Left lung (tissue), 10 donors: ENCODE data around the gene NEIL3. TPM values are rescaled to one million over a fixed set of nuclear protein-coding genes. Genes with fewer than 3 reads are reported as not detected.
"Not testable (repeated sequence)": the region's sequence is repeated elsewhere in the genome, so short reads cannot be mapped to it uniquely, and the experiment has no call there.

Source experiments
- ATAC-seq: fragments of 200-7000 bp; cut with Tn5 transposase; one replicate; pipeline ENCODE4 v1.9.1; 2020; ENCODE audit warnings: moderate library complexity
- DNase-seq, 4 donors: peaks; one replicate each; pipeline ENCODE4 v3.0.0-alpha.2; 2013 to 2020
- H3K27ac ChIP-seq, 2 donors: fragments of 200-600 bp; sonication (generic) in 1 of 2; one replicate each; pipeline versions ENCODE4 v1.5.0 to v1.8.0; 2020 to 2021
- H3K27me3 ChIP-seq, 2 donors: fragments of 200-600 bp; sonication (generic) in 1 of 2; one replicate each; pipeline versions ENCODE4 v1.5.0 to v1.8.0; 2020 to 2021
- H3K36me3 ChIP-seq, 2 donors: fragments of 200-600 bp; sonication (generic) in 1 of 2; one replicate each; pipeline versions ENCODE4 v1.5.0 to v1.8.0; 2020 to 2021
- H3K4me1 ChIP-seq, 2 donors: fragments of 200-600 bp; one replicate each; pipeline ENCODE4 v1.8.0; 2021
- H3K4me3 ChIP-seq, 2 donors: fragments of 200-600 bp; sonication (generic) in 1 of 2; one replicate each; pipeline versions ENCODE4 v1.5.0 to v1.8.0; 2020 to 2021; ENCODE audit warnings: mild to moderate bottlenecking in 1 of 2
- H3K9me3 ChIP-seq, 2 donors: fragments of 200-600 bp; sonication (generic) in 1 of 2; one replicate each; pipeline versions ENCODE4 v1.5.0 to v1.8.0; 2020 to 2021
- intact Hi-C, 2 donors: fragments of 100-400 bp; cut with DNase I; formaldehyde crosslinking; loops; one replicate each; pipeline versions ENCODE4 v1.11.2 to v1.14.2; 2022
- polyA plus RNA-seq, 6 donors: library from polyadenylated mRNA; unstranded; fragments of 120-200 nt; gene quantifications; one replicate each; pipeline ENCODE4 v1.2.1, GENCODE V29; 2013; ENCODE audit not compliant: insufficient read length in 6 of 6
- total RNA-seq, 2 donors: library from RNA; stranded (reverse); fragmentation: NEBNext Ultra II Directional; extraction: Animal tissue kit (Norgen Biotek cat#: 25700); gene quantifications; one replicate each; pipeline ENCODE4 v1.2.1, GENCODE V29; 2021
- TF ChIP-seq, protein P1 (sequence below), 2 donors: fragments of 200-600 bp; sonication (generic) in 1 of 2; IDR thresholded peaks; one replicate each; pipeline versions ENCODE4 v1.5.0 to v1.8.0; 2021; ENCODE audit warnings: antibody characterized with exemption in 2 of 2
- donor health status: DM: no; HTN: yes; CAD: no.
- donor health status: DM: no; HTN: no; CAD: no.

Gene NEIL3
- total and polyA plus RNA-seq, 8 donors, result 2.2 to 12.5 (median 5.5) TPM

DNA sequence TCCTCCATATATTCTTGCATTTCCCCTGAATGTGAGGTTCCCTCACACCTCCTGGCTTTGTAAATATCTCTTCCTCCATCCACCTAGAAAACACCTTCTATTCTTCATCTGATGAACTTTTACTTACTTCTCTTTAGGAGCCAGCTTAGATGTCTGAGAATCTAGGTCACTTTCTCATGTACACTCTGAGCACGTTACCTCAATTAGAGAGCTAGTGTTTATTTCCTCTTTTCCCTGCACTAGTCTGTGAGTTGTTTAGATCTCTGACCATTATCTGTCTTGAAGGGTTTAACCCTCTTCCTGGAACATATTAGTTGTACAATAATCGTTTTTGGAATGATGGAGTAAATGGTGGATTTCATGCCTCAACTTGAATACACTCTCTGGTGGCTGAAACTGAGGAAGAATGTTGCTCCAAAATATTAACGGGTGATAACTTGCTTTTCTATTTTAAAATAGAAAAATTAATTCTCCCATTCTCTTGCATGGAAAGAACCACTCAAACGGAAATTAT lies 8.5 kb upstream of the NEIL3 start:
- no peaks in the 10 kb centered on the region for H3K4me1 ChIP-seq
- TF ChIP-seq, protein P1, sequence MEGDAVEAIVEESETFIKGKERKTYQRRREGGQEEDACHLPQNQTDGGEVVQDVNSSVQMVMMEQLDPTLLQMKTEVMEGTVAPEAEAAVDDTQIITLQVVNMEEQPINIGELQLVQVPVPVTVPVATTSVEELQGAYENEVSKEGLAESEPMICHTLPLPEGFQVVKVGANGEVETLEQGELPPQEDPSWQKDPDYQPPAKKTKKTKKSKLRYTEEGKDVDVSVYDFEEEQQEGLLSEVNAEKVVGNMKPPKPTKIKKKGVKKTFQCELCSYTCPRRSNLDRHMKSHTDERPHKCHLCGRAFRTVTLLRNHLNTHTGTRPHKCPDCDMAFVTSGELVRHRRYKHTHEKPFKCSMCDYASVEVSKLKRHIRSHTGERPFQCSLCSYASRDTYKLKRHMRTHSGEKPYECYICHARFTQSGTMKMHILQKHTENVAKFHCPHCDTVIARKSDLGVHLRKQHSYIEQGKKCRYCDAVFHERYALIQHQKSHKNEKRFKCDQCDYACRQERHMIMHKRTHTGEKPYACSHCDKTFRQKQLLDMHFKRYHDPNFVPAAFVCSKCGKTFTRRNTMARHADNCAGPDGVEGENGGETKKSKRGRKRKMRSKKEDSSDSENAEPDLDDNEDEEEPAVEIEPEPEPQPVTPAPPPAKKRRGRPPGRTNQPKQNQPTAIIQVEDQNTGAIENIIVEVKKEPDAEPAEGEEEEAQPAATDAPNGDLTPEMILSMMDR (IDR thresholded peaks at IDR 0.05), result no peak
- no peak for ATAC-seq
- H3K27me3 ChIP-seq, result no peaks in the 10 kb centered on the region
- no peak for DNase-seq
- H3K4me3 ChIP-seq, result no peak overlapping the region
- H3K27ac ChIP-seq, result peak overlapping the region in 1 of 2 donors; percentile 26
- no peaks in the 10 kb centered on the region for H3K36me3 ChIP-seq
- intact Hi-C loops, result no loop called here
- H3K9me3 ChIP-seq, result peaks cover 0 to 21% of the 10 kb centered on the region in 2 donors

DNA sequence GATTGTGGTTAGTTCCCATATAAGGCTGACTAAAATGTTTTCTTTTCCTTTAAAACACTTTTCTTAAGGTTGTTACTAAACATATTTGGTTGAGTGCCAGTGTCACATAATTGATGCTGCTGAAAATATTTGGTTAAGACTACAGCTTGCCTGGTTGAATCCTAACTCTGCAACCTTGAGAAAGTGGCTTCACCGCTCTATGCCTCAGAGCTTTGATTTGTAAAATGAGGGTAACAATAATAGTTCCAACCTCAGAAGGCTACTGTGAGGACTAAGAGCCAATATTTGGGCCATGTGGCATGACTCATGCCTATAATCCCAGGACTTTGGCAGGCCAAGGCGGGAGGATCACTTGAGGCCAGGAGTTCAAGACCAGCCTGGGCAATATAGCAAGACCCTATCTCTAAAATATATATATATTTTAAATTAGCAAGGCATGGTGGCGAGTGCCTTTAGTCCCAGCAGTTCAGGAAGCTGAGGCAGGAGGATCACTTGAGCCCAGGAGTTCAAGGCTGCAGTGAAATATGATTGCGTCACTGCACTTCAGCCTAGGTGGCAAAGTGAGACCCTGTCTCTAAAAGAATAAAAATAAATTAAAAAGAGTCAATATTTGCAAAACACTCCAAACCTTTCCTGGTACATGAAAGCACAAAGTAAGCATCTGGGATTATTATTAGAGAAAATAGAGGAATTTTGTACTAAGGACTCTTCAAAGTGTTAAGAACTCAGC lies 7.1 kb upstream of the NEIL3 start:
- Histone ChIP-seq H3K27ac (peak overlapping the region in 1 of 2 donors; percentile 4), H3K36me3 (no peaks in the 10 kb centered on the region), H3K27me3 (no peaks in the 10 kb centered on the region), H3K9me3 (peaks cover 0 to 13% of the 10 kb centered on the region in 2 donors), H3K4me1 (no peaks in the 10 kb centered on the region), H3K4me3 (no peak overlapping the region)
- DNase-seq (peak in 2 of 4 donors; percentile 39 to 53), ATAC-seq (peak; percentile 78)
- intact Hi-C loops, result no loop called here
- TF ChIP-seq, protein P1 (IDR thresholded peaks at IDR 0.05), result no peak

DNA sequence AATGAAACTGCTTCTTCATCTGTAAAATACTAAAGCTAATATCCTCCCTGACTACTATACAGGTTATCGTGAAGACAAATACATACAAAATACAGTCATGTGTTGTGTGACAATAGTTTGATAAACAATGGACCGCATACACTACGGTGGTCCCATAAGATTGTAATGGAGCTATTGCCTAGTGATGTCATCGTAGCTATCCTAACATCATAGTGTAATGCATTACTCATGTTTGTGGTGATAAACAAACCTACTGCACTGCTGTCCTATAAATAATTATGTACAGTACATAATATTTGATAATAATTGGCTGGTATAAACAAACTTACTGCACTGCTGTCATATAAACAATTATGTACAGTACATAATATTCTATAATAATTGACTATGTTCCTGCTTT lies 5.6 kb upstream of the NEIL3 start:
- Histone ChIP-seq H3K4me3 (no peak overlapping the region), H3K9me3 (no peaks in the 10 kb centered on the region), H3K36me3 (no peaks in the 10 kb centered on the region), H3K27ac (no peak overlapping the region), H3K27me3 (no peaks in the 10 kb centered on the region), H3K4me1 (peaks cover 9 to 11% of the 10 kb centered on the region in 2 donors)
- DNase-seq (no peak), ATAC-seq (no peak)
- TF ChIP-seq, protein P1 (IDR thresholded peaks at IDR 0.05), result no peak
- intact Hi-C loops, result no loop called here

DNA sequence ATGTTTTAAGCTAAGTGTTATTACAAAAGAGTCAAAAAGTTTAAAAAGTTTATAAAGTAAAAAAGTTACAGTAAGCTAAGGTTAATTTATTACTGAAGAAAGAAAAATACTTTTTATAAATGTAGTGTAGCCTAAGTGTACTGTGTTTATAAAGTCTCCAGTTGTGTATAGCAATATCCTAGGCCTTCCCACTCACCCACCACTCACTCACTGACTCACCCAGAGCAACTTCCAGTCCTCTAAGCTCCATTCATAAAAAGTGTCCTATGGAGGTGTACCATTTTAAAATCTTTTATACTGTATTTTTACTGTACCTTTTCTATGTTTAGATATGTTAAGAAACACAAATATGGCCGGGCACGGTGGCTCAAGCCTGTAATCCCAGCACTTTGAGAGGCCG lies 4.8 kb upstream of the NEIL3 start:
- H3K27ac ChIP-seq, H3K27me3 ChIP-seq, ATAC-seq, H3K9me3 ChIP-seq, DNase-seq, H3K4me3 ChIP-seq, H3K36me3 ChIP-seq, intact Hi-C loops: not testable (repeated sequence)
- H3K4me1 ChIP-seq, result peaks cover 13 to 17% of the 10 kb centered on the region in 2 donors

DNA sequence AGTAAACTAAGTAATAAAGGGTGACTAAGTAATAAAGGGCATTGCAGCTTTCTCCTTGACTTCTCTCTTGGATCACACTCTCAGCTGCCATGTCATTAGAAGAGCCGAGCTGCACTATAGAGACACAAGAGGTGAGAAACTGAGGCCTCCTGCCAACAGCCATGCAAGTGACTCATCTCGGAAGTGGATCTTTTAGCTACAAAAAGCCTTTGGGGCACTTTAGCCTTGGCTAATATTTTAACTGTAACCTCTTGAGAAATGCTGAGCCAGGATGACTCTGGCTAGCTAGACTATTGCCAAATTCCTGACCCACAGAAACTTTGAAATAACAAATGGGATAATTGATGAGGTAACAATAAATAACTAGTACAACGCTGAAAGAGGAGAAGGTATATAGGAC lies 1.5 kb upstream of the NEIL3 start:
- H3K27ac ChIP-seq, result peak overlapping the region in 1 of 2 donors; percentile 41
- H3K9me3 ChIP-seq, result no peaks in the 10 kb centered on the region
- intact Hi-C loops, result no loop called here
- DNase-seq (peak in 1 of 4 donors; percentile 74), ATAC-seq (peak; percentile 70)
- no peaks in the 10 kb centered on the region for H3K36me3 ChIP-seq
- H3K4me3 ChIP-seq, result no peak overlapping the region
- TF ChIP-seq, protein P1 (IDR thresholded peaks at IDR 0.05), result no peak
- no peaks in the 10 kb centered on the region for H3K27me3 ChIP-seq
- H3K4me1 ChIP-seq, result peaks cover 13 to 33% of the 10 kb centered on the region in 2 donors
